Stimulated activated CD8-positive, alpha-beta memory T cell treated with anti-CD3 and anti-CD28 coated beads, Interleukin-15, amount 100 ng/mL, for 1 hour (primary cell): ENCODE results near the gene MXD4.
"Not testable (repeated sequence)": the region's sequence is repeated elsewhere in the genome, so short reads cannot be mapped to it uniquely, and the experiment has no call there.

ENCODE experiments used
- DNase-seq: peaks from one replicate; pipeline ENCODE4 v3.0.0-alpha.2; 2020; ENCODE audit warnings: low read depth

MXD4 gene

DNA sequence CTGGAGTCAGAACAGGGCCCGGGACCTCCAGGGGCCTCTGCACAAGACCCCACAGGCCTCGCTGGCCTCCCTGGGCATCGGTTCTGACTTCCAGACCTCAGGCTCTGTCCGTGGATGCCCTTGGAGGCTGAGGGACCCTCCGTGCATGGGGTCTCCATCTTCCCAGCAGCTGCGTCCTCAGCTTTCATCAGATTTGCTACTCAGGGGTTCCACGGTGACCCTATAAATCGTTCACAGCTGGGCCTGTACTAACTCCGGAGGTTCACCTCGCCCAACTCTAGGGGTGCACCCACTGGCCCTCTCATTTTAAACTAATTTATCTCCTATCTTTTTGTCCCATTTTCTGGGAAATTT lies 13.1 kb upstream of the MXD4 start:
- DNase-seq, result not testable (repeated sequence)

DNA sequence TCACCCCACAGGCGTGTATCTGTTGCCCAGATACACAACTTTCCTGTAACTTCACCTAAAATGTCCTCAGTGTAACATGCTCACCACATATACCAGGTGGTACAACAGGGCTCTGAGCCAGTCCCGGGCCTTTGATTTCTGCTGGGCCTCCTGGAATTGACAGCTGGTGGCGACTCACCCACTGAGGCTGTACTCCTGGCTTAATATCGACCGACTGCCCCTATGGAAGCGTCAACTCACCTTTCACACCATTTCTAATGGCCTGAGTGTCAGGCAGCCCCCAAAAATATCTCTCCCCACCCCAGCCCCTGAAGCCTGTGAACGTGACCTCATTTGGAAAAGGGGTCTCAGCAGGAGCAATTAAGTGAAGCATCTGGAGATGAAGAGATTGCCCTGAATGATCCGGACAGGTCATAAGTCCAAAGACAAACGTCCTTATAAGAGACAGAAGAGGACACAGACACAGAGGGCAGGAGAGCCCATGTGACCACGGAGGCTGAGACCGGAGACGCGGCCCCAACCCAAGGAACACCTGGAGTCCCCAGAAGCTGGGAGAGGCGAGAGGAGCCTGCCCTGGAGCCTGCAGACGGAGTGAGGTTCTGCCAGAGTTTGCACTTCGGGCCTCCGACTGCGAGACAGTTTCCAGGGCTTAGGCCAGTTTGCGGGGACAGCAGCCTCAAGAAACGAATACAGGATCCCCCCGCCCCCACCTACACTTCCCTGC lies 12.6 kb upstream of the MXD4 start:
- no peak for DNase-seq

DNA sequence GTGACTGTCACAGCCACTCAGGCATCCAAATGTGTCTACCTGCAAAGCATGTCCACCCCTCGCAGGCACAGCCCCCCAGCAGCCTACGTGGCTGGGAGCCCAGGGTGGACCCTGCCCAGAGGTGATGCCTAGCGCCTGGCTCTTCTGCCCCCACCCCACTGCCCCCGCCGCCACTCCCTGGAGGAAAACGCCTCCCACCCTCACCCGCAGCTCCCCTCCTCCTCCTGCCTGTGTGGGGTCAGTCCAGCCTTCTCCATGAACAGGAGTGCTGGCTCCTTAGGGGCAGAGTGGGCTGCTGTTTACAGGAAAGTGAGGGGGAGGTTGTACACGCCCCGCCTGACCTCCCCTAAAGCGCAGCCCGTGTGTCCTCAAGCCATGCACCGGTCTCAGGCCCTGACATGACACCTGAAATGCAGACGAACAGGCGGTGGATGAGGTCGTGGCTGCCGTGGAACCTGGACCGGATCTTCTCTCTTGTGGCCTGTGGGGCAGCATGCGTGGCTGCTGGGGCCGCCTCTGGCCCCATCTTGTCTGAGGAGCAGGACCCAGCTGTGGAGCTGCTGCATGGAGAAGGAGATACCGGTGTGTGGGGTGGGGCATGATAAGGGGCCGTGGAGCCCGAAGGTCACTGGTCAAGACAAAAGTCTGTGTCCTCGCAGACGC lies 11.9 kb upstream of the MXD4 start:
- no peak for DNase-seq

DNA sequence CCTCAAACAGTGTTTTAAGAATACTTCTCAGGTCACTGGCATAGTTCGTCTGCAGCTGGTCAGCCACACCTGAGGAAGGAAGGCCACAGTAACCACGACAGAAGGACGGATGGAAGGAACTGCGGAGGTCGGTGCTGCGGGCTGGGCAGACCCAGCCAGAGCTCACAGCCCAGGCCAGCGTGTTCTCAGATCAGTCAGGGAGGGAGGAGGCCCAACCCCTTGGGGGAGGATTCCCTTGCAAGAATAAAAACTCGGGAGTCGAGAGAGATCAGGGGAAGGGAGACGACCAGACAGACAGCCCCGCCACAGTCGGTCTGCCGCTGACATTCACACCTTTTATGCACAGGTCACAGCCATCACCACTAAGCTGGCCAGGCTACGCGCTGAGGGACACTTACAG lies 11.3 kb upstream of the MXD4 start:
- DNase-seq, result no peak

DNA sequence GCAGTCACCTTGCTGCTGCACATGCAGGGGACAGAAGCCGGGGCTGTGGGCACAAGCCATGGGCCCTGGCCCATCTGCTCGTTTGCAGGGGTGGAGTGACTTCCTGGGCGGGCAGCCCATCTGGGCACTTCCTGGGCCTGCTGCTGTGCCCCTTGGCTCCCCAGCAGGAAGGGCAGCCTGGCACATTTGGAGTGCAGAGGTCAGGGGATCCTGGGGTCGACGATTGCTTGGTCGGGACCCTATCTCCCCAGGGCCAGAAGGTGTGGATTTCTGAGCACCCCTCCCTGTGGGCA lies 10.9 kb upstream of the MXD4 start:
- no peak for DNase-seq

DNA sequence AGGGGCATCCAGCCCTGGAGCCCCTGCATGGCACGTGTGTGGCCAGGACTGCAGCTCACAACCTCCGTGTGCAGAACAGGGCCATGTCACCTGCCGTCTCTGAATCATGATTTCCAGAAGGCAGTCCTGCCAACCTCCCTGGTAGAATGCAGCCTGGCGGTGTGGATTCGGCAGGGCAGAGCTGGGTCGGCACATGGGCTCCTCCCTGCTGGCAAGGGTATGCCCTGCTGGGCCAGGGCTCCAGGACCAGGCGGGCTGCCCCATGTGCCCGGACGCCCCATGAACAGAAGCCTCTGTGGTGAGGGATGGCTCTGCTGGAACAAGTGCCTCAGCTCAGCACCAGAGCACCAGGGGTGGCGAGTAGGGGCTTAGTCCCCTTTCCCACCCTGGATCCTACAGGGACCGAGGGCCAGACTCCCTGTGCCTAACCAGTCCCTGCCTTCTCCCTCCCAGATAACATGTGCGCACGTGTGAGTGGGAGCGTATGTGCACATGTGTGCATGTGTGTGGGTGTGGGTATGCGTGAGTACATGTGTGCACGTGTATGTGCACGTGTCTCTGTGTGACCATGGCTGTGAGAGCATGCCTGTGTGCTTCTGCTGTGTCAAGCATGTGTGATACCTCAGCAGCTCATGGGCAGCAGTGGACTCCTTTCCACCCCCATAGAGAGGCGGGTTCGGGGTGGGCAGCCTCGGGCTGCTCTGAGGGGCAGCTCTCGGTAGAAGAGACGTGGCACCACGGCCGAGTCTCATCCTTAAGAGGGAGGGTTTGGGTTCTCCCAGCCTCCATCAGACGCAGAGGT lies 10.3 kb upstream of the MXD4 start:
- no peak for DNase-seq

DNA sequence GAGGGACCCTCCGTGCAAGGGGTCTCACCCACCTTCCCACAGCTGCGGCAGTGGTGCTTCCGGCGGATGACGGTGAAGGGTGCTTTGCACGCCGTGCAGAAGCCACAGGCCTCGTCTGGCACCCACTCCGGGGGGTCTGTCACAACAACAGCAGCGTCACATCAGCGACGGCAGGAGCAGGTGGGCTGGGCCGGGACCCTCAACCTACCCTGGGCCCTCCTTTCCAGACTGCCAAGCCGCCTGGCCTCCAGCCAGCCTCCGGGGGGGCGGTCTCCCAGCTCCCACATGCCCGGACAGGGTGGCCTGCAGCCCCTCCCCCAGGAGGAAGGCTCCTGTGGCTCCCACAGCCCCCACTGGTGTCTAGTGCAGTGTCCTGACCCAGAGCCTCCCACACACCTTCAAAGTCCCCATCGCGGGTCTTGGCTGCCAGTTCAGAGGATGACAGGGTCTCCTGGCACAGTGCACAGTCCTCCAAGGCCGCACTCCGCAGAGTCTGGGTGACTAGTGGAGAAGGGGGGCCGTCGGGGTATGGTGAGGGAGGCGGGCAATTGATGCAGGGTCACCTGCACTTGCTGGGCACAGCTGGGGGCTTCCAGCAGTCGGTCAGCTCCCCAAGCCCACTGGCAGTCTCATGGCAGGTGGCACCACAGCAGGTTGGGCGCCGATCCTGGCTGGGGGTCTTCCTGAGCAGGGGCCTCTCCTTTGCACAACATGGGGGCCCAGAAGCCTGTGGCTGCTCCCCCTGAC lies 9.5 kb upstream of the MXD4 start:
- DNase-seq, result no peak

DNA sequence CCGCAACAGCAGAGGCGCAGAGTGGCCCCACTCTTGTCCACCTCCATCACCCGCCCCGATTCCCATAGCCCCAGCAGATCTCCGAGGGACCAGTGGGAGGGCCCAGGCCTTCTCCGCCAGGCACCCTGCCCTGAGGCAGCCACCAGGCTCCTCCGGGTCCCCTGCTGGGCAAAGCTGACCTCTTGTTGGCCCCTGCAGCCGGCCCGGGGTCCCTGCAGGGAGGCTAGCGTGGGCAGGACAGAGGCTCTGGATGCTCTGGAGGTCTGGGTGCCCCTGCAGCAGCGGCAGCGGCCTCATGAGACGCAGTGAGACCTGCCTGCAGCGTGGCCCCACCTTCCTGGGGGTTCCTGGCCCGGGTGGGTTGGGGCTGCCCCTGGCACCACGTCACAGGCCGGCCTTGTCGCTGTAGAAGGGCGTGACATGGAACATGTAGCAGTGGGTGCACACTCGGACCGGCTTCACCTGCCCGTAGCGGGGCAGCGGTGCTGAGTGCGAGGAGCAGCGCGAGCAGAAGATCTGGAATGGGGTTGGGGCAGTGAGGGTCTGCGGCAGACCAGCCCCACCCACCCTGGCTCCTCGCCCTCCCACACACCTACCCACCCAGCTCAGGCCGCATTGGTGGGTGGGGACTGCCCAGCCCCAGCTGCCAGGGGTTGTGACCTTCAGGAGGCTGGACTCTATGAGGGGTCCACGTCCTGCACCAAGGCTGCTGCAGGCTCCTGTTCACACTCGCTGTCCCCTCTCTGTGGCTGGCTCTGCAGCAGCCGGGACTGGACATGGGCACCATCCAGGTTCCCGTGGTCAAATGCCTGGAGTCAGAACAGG lies 8.6 kb upstream of the MXD4 start:
- no peak for DNase-seq

DNA sequence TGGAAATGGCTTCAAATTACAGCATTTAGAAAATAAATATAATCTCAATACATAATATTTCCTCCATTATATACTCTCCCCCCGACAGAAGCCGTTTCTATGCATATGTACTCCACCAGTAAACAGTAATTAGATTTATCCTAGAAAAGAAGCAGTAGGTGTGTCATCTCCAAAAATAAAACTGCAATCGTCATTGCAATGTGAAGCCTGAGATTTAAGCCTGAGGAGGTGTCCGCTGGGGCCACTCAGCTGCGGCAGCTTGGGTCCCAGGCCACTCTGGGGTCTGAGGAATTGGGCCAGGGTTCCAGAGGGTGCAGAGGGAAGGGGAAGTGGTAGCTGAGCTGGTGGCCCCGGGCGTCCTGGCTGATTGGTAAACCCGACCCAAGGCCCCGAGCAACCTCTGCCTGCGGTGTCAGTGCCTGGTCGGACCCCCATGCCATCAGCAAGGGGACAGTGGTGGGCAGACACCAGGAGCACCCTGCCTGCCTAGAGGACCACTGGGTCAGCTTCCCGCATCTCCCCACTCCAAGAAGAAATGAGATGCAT lies 7.8 kb upstream of the MXD4 start:
- no peak for DNase-seq

DNA sequence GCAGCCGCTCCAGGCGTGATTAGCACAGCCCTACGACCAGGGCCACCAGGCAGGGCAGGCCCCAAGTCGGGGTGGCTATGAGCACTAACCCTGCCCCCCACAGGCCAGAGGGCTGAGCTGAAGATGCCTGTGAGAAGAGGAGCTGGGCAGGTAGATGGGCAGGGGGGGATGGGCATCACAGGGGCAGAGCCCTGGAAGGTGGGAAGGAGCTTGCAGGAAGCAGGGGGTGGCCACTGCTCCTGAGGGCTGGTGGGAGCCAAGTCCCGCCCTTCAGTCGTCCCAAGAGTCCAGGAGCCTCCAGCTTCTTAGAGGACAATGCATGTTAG lies 7.3 kb upstream of the MXD4 start:
- no peak for DNase-seq

DNA sequence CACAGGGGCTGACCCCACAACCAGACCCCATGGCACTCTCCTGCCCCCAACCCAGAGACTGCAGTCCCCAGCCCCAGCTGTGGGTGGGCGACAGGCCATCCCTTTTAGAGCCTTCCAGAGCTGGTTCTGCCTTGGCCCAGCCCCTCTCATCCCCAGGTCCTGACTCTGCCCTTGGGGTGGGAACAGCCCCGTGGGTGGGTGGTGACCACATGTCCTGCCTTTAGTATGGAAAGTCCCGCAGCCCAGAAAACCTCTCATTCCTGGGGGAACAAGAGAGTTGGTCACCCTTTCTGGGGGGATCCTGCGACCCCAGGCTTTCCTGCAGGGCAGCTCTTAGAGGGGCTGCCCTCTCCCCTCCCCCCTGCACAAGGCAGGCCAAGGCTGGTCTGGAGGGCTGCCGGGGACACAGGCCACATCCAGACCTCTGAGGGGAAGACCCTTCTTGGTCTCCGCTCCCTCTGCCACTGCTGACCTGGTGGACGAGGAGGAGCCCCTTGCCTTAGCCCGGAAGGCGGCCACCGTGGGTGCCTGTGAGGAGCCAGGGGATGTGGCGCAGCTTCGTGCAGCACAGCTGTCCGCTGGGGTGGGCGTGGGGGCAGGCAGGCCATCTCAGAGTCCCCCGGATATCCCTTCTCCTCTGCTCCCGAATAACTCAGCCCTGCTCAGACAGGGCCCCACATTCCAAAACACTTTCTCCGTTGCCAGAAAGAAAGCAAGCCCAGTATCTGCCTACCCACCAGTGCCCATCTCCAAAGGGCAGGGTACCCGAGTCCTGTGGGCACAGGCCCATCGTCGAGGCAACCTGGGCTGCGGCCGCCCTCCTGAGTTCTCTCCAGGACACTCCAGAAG lies 6.7 kb upstream of the MXD4 start:
- no peak for DNase-seq

DNA sequence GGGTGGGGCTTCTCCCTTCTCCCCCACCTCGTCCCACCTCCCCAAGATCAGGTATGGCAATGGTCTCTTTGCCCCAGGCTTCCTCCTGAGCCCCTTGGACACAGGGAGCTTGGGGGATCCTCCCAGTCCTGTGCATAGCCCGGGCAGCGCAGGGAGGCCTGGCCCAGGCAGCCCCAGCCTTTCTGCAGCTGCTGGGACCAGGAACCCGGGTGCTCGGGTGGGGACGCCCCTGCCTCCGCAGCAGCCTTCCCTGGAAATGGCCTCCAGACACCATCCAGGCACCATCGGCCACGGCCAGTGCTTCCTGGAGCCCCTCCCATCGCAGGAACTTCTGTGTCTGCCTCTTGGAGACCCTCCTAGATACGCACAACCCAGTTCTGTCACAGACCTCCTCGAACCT lies 5.9 kb upstream of the MXD4 start:
- DNase-seq, result no peak

DNA sequence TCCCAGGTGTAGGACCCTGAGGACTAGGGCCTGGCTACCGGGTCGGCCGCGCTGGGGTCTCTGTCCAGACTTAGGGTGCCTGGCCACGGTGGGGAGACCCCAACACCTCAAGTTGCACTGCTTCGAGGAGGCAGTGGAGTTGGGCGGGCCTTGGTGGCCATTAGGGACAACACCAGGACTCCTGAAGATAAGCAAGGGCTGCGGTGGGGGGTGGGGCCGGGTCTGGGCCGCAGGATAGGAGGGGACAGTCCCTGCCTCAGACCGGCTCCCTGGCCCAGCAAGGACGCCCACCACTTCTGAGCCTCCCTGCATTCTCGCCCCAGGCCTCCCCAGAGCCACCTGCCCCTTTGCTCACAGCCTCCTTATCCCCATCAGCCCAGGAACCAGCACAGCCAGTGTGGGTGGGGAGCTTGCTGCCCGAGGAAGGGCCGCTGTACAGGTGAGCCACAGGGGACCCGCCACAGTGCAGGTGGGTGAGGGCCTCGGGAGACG lies 5.5 kb upstream of the MXD4 start:
- no peak for DNase-seq

DNA sequence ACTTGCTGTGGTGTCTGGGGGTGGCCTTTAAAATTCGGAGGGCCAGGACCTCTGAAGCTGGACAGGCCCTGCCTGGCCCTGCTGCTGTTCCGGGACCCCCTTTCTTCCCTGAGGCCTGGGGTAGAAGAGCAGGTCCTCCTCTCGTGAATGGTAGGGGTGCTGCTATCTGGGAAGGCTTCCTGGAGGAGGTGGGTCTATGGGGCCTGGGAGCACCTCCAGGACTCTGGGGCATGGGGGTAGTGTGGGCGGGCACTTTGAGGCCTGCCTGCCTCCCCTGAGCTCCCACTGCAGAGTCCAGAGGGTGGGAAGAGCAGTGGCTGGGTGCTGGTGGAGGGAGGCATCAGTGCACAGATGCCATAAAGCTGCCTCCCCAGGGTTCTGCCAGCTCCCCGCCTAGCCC lies 4.9 kb upstream of the MXD4 start:
- DNase-seq, result no peak

DNA sequence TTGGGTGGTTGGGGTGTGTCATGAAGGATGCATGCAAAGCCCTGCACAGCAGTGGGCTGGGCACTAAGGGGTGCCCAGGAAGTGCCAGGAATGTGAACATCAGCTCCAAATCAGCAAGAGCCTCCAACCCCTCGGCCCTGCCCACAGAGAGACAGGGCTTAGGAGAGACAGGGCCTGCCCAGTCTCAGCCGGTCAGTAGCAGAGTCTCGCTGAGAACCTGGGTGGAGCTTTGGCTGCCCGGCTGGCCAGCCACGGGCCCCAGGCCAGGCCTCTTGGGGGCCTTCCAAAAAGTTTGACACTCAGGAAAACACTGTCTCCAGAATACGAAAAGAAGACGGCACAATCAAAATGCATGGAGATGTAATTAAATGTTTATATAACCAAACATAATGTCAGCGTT lies 4.3 kb upstream of the MXD4 start:
- DNase-seq, result no peak

DNA sequence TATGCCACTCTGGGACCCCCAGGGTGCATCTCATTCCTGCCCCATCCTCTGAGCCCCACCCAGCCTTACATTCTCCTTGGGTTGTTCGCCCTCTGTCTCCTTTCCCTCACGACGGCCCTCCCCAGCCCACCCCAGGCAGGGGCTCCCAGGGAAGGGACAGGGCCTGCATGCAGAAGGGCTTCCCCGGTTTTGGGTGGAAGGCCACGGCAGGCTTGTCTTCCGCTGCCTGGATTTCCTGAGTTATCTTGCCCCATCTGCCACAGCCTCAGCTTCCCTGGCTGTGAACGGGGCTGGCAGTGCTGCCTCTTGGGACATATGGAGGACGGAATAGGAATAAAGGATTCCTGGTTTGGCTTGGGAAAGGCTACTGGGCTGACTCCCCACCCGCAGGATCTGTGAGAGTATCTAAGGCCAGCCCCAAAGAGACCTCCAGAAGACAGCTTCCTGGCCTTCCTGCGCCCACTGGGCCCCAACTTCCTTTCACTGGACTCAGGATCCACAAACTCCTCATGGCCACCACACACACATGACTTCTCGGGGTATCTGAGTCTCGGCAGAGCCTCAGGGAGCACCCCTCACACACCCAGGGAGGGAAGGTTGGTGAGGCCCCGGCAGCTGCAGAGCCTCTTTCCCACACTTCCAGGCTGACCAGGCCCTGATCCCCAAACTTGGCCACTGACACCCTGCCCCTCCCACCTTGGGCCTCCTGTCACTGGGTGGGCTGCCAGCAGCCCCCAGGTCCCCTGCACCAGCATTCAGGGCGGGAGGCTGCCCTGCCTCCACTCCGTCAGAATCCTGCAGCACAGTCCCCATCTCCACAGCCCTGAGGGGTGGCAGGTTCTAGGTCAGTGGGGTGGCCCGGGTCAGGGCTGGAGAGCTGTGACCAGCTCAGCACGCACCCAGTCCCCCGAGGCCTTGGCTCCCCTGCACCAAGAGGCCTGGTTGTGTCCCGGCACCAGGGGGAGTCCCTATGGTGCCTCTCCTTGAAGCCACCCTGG lies 3.5 kb upstream of the MXD4 start:
- DNase-seq, result no peak

DNA sequence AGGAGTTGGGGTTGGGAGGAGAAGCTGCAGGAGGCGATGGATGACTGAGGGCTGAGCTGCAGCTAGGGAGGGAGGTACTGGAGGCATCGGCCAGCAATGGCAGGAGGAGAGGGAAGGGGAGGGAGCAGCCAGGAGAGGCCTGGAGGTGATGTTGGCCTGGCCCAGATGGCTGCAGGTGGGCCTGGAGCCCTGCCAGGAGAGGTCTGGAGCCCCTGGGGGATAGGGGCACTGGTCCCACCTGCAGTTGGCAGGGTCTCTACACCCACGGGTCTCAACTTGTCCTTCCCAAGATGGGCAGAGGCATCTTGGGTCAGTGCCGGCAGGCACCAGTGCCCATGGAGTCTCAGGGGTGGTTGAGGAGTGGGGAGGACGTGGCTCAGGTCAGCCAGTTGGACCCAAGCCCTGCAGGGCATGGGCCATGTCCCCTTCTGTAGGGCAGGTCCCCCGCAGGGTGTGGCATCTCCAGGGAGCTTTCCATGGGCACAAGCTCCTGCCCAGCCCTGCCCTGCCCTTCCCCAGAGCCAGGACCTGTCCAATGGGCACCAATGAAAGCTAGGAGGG lies 2.7 kb upstream of the MXD4 start:
- no peak for DNase-seq

DNA sequence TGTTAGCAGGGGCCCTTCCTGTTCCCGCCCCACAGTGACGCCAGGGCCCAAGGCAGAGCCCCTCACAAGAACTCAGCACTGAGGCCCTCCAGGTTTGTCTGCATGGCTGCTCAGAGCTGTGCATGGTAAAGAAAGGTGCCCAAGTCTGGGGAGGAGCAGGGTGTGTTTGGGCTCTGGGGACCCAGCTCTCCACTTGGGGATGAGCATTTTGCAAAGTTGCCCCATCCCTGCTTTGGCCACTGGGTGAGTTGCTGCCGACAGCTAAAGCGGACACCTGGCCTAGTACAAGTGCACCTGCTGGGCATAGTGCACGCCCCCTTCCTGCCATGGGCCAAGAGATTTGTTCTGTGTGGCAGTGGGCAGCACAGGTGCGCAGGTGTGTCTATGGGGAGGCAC lies 2.0 kb upstream of the MXD4 start:
- DNase-seq, result no peak

DNA sequence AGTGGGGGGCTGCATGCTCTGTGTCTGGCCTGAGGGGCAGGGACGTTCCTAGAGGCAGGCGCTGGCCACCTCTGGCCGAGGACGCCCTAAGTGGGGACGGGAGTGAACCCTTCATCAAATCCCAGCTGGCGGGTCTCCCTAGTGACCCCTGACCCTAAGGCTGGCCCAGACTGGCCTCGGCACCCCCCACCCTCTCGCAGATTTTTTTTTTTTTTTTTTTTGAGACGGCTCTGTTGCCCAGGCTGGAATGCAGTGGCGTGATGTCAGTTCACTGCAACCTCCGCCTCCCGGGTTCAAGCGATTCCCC lies 988 bp upstream of the MXD4 start:
- no peak for DNase-seq
